Frontal cortex (tissue), 4 donors: ENCODE measurements around the gene SCAMP2. TPM values are rescaled to one million over a fixed set of nuclear protein-coding genes. Genes with fewer than 3 reads are reported as not detected.

Source experiments
- DNase-seq, 2 donors: peaks; one replicate each; pipeline ENCODE4 v3.0.0; 2012; ENCODE audit warnings: low spot score in 2 of 2
- FAIRE-seq: peaks from 2 replicates; lab custom pipeline; 2012; peaks lifted over from hg19 to GRCh38; lab: Jason Lieb, UNC
- total RNA-seq: library from RNA; depleted of rRNA; stranded (reverse); fragments of >200 nt; gene quantifications from one replicate; pipeline ENCODE4 v1.2.3, GENCODE V29; 2014
- donor health status: control.
- donor health status: control.
- donor health status: control.

The SCAMP2 gene
- total RNA-seq, 1 donor from 2014 or later: 4.5 TPM

GRCh38 chr15:74824976-74825375, 48.2 kb downstream of the SCAMP2 start:
- FAIRE-seq (no peak), DNase-seq (no peak)

DNA sequence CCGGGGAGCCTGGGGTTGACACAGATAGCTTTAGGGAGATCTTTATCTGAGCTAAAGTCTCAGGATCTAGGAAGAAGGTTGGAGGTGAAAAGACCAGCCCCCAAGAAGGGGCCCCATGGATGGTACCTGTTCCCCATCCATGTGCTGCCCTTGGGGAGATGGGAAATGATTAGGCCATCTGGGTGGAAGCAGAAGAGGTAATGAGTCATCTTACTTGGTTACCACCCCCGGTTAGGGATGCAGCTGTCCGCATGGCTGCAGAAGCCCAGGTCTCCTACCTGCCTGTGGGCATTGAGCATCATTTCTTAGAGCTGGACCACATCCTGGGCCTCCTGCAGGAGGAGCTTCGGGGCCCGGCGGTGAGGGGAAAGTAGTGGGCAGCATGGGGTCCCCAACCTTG, 49.8 kb downstream of the SCAMP2 start:
- FAIRE-seq (no peak), DNase-seq (no peak)

DNA sequence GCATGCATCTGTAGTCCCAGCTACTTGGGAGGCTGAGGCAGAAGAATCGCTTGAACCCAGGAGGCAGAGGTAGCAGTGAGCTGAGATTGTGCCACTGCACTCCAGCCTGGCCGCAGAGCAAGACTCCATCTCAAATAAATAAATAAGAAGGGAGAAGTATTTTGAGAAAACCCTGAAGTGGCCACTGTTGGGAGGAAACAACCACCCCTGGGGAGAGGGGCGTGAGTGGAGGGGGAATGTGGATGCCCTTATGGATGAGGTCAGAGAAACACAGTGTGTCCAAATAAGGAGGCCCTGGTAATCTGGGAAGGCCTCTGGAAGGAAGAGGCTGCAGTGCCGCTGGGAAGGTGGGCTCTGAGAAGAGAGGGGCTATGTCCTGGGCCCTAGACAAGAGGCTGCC, 50.9 kb downstream of the SCAMP2 start:
- DNase-seq (no peak), FAIRE-seq (no peak)

- FAIRE-seq (no peak), DNase-seq (no peak)
Measured at GRCh38 chr15:74821790-74822158, 51.4 kb downstream of the SCAMP2 start.

DNA sequence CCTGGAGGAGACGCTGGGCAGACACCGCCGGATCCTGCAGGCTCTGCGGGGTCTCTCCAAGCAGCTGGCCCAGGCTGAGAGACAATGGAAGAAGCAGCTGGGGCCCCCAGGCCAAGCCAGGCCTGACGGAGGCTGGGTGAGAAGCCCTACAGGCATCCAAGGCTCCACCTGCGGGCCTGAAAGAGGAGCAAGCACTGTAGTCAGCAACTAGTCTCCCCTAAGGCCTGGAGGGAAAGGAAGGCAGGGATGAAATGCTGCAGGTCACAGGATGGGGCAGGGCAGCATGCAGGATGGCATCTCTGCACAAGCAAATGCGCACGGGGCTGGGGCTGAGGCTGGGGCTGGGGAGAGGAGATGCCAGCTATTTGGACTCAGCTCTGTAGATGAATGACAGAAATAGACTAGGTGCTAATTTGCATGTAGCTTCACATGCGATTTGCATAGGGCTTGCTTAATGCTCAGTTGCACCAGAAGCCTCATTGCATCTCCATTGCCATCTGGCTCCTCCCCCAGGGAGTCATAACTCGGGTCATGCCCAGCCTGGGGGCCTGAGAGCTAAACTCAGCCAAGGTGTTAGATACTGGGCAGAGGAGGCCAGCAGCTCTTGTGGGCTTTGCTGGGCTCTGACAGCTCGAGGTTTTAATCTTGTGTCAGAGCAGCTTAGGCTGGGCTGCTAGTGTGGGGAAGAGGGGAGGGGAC, 51.9 kb downstream of the SCAMP2 start:
- FAIRE-seq: no peak

DNA sequence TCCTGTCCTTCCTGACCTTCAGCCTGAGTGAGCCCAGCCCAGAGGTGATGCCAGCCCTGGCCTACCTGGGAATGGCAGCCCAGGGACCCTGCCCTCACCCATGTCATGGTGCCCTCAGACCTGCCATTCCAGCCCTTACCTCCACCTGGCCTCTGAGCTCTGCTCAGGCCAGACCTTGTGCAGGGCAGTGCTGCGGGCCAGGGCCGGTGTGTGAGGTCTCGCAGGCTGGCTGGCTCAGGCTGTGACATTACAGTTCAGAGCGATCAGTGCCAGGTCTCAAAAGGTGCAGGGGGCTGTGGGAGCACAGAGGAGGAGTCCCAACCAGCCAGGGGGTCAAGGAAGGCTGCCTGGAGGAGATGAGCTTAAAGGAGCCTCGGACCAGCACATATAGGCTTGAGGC, 53.1 kb downstream of the SCAMP2 start:
- DNase-seq: no peak
- FAIRE-seq: no peak

More for the DNA sequence above, 51.9 kb downstream of the SCAMP2 start:
- no peak for DNase-seq

DNA sequence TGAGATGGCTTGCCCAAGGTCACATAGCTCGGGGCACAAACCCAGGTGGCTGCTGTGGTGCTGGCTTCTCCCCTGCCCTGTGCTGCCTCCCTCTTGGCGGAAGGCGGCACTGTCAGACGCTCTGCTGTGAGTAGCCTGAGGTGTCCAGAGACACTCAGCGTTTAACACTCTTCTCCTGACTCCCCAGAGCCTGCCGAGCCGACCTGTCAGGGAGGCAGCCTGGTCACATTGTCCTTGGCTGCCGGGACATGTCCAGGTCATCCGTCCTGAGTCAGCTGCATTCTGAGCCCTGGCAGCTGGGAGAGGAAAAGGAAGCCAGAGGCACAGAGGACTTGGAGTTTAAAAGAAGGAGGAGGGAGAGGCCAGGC, 55.8 kb downstream of the SCAMP2 start:
- DNase-seq (no peak), FAIRE-seq (no peak)

GRCh38 chr15:74816624-74817369, 56.4 kb downstream of the SCAMP2 start:
- FAIRE-seq: no peak
- DNase-seq: no peak

GRCh38 chr15:74815961-74816360, 57.2 kb downstream of the SCAMP2 start:
- FAIRE-seq: no peak
- no peak for DNase-seq

- no peak for FAIRE-seq
- DNase-seq: no peak
Measured at GRCh38 chr15:74815121-74815934, 57.8 kb downstream of the SCAMP2 start.

- DNase-seq: no peak
- no peak for FAIRE-seq
Measured at GRCh38 chr15:74812533-74812932, 60.6 kb downstream of the SCAMP2 start, which contains the start of gene LMAN1L. Gene LMAN1L (plus strand): TSS chr15:74812835. CDS start chr15:74812855, 20 bp downstream.

GRCh38 chr15:74809956-74810355, 63.2 kb downstream of the SCAMP2 start:
- DNase-seq (no peak), FAIRE-seq (no peak)

DNA sequence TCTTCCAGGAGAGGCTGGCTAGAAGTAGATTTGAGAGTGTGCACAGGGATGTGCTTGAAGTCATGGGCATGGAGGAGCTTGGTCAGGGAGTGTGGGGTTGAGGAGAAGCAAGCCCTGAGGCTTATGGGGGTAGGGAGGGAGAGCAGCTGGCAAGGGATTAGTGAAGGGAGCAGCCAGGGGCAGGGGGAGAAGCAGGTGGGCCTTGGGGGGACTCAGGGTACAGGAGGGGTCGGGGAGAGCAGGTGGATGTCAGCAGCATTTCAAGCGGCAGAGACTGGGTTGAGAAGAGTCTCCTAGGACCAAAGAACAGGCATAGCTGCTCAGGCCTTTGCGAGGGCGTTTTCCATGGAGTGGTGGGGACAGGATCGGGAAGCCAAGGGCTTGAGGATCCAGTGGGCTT, 63.9 kb downstream of the SCAMP2 start:
- DNase-seq (no peak), FAIRE-seq (no peak)

DNA sequence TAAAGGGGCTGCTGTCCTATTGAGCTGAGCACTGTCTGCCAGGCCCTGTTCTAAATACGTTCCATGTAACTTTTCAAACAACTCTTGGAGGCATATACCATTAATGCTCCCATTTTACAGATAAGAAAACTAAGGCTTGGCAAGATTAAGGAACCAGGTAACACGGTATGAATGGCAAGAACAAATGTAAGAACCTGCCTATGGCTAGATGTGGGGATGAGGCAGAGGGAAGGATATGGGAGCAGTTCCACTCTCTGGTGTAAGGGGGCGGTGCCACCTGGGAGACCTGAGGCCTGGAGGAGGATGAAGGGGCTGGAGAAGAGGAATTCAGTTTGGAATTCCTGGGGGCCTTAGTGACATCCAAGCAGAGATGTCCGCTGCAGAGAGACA, 64.3 kb downstream of the SCAMP2 start:
- DNase-seq: no peak
- no peak for FAIRE-seq

GRCh38 chr15:74808078-74808839, 64.9 kb downstream of the SCAMP2 start:
- no peak for FAIRE-seq
- DNase-seq: no peak

DNA sequence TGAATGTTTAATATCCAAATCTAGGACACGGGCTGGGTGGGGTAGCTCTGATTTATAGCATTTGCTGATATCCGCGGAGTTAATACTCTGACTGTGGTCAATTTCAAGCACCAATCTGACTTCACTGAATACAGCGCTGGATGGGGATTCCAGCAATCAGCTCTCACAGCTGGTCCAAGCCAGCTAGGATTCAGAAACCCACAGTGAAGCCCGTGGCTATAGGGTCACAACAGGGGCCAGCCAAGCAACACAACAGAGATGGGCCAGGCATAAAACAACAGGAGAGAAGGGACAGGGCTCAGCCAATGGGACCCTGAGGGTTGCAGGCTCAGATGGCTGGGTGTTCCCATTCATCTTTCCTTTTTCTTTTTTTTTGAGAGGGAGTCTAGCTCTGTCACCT, 65.9 kb downstream of the SCAMP2 start:
- DNase-seq (no peak), FAIRE-seq (no peak)

DNA sequence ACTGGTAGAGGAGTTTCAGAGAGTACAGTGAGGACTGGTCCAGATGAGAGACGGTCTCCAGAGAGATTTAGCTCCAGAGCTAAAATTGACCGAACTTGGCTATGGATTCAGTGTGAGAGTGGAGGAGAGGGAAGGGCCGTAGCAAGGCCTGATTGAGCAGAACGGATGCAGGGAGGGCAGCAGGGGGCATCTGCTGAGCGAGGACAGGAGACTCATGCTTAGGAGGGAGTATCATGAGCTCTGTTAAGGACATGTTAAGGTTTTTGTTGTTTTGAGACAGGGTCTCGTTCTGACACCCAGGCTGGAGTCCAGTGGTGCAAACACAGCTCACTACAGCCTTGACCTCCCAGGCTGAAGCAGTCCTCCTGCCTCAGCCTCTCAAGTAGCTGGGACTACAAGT, 68.2 kb downstream of the SCAMP2 start:
- FAIRE-seq (no peak), DNase-seq (no peak)

DNA sequence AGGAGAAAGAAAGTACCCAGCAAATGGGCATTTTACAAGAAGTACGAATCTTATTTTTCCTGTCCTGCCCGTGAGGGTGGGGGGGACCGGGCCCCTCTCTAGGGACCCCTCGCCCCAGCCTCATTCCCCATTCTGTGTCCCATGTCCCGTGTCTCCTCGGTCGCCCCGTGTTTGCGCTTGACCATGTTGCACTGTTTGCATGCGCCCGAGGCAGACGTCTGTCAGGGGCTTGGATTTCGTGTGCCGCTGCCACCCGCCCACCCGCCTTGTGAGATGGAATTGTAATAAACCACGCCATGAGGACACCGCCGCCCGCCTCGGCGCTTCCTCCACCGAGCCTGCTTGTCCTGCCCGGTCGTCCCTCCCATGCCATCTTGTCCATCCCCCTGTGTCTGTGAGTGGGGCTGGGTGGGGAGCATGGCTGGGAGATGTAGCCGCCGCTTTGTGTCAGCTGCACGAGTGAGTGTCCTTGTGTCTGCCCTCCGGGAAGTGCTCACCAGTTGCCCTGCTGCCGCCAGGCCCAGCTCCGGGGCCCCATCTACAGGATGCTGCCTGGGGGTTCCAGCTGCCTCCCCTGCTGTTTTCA, 70.2 kb downstream of the SCAMP2 start:
- FAIRE-seq (no peak), DNase-seq (no peak)

DNA sequence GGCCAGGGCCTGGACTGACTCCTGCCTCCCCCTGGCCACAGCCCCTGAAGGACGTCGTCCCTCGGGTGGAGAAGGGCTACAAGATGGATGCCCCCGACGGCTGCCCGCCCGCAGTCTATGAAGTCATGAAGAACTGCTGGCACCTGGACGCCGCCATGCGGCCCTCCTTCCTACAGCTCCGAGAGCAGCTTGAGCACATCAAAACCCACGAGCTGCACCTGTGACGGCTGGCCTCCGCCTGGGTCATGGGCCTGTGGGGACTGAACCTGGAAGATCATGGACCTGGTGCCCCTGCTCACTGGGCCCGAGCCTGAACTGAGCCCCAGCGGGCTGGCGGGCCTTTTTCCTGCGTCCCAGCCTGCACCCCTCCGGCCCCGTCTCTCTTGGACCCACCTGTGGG, 70.9 kb downstream of the SCAMP2 start:
- DNase-seq (no peak), FAIRE-seq (no peak)
